Stomach (tissue), 4 donors: ENCODE data around the gene SPRYD4.

Experiments used
- EP300 ChIP-seq: sonication (generic); formaldehyde crosslinking; IDR thresholded peaks from one replicate; pipeline ENCODE4 v1.6.1; 2017; ENCODE audit warnings: antibody characterized with exemption
- TF ChIP-seq, protein P1 (sequence below), 7 experiments: fragments of 450-650 bp in 4 of 7; fragments of 200-600 bp in 3 of 7; sonication (generic) in 3 of 7; IDR thresholded peaks; one replicate each; pipeline ENCODE4 v1.5.1; 2016 to 2019; ENCODE audit warnings: antibody characterized with exemption in 7 of 7, control low read depth in 2 of 7, mild to moderate bottlenecking in 1 of 7

DNA sequence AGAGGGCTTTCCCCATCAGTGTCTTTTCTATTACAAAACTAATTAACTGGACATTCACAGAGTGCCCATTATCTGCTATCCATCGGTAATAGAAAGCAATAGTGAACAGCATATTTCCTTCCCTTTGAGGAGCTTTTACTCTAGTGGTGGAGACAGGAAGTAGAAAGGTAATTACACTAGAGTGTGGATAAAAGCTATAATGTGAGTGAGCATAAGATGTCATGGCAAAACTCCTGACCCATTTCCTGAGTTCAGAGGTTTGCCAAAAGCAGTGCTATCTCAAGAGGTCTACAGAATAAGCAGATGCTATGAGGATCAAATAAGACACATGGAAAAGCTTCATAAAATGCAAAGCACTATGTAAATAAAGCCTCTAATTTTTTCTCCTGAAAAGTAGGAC, 43.2 kb upstream of the SPRYD4 start:
- TF ChIP-seq, protein P1, sequence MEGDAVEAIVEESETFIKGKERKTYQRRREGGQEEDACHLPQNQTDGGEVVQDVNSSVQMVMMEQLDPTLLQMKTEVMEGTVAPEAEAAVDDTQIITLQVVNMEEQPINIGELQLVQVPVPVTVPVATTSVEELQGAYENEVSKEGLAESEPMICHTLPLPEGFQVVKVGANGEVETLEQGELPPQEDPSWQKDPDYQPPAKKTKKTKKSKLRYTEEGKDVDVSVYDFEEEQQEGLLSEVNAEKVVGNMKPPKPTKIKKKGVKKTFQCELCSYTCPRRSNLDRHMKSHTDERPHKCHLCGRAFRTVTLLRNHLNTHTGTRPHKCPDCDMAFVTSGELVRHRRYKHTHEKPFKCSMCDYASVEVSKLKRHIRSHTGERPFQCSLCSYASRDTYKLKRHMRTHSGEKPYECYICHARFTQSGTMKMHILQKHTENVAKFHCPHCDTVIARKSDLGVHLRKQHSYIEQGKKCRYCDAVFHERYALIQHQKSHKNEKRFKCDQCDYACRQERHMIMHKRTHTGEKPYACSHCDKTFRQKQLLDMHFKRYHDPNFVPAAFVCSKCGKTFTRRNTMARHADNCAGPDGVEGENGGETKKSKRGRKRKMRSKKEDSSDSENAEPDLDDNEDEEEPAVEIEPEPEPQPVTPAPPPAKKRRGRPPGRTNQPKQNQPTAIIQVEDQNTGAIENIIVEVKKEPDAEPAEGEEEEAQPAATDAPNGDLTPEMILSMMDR (IDR thresholded peaks at IDR 0.05) = no peak
- no peak for TF ChIP-seq EP300
